HG03558 (cell line): ENCODE results near the gene ANKZF1.

Experiments
- ATAC-seq: cut with Tn5 transposase; IDR thresholded peaks from one replicate; pipeline ENCODE4 v1.9.1; 2021; ENCODE audit warnings: moderate number of reproducible peaks; ENCODE audit not compliant: unreplicated experiment; ENCODE audit errors: extremely low read depth

ANKZF1 gene

GRCh38 chr2:219279151-219279915 lies 49.7 kb downstream of the ANKZF1 start, which contains the start of gene DNAJB2:
DNAJB2 (plus strand) TSS chr2:219279366; CDS start chr2:219279834, 468 bp downstream.
- ATAC-seq = peak; percentile 77

GRCh38 chr2:219279916-219280516 lies 50.4 kb downstream of the ANKZF1 start:
- ATAC-seq = no peak

- no peak for ATAC-seq
Observed at GRCh38 chr2:219280651-219281050, 51.0 kb downstream of the ANKZF1 start.

GRCh38 chr2:219281588-219281987 lies 52.0 kb downstream of the ANKZF1 start:
- ATAC-seq = no peak

GRCh38 chr2:219282375-219282774 lies 52.8 kb downstream of the ANKZF1 start:
- ATAC-seq = no peak

- ATAC-seq = no peak
Observed at GRCh38 chr2:219282943-219283581, 53.5 kb downstream of the ANKZF1 start.

- no peak for ATAC-seq
Observed at GRCh38 chr2:219284501-219285372, 55.1 kb downstream of the ANKZF1 start.

GRCh38 chr2:219285373-219285735 lies 55.7 kb downstream of the ANKZF1 start:
- ATAC-seq = no peak

GRCh38 chr2:219285894-219286425 lies 56.4 kb downstream of the ANKZF1 start:
- ATAC-seq = no peak
